VCaP (cell line): Measurements from ENCODE around the gene NID2.

ENCODE experiments used
- H3K27ac ChIP-seq: fragments of 450-650 bp; 2 replicates; pipeline ENCODE4 v1.5.1; 2017
- TF ChIP-seq, protein P1 (sequence below): fragments of 450-650 bp; conservative IDR thresholded peaks from 2 replicates; pipeline ENCODE4 v1.5.1; 2017; ENCODE audit warnings: mild to moderate bottlenecking, moderate library complexity

Gene NID2

DNA sequence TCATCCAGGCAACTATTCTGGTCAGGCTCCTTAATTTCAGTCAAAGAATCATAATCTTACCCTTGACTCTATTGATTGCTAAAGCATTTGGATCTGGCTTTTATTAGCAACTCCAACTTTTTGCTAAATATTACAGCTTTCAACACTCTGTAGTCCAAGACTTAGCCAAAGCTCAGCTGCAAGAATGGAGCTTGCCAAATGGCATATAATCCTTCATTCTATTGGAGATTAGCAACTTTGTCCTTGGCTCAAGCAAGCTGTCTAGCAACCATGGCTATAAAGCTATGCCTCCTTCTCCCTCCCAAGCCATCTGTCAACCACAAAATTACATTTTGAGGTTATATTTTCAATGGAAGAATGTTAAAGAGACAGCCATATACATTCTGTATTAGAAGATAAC is 23.1 kb upstream of the NID2 start:
- TF ChIP-seq, protein P1, sequence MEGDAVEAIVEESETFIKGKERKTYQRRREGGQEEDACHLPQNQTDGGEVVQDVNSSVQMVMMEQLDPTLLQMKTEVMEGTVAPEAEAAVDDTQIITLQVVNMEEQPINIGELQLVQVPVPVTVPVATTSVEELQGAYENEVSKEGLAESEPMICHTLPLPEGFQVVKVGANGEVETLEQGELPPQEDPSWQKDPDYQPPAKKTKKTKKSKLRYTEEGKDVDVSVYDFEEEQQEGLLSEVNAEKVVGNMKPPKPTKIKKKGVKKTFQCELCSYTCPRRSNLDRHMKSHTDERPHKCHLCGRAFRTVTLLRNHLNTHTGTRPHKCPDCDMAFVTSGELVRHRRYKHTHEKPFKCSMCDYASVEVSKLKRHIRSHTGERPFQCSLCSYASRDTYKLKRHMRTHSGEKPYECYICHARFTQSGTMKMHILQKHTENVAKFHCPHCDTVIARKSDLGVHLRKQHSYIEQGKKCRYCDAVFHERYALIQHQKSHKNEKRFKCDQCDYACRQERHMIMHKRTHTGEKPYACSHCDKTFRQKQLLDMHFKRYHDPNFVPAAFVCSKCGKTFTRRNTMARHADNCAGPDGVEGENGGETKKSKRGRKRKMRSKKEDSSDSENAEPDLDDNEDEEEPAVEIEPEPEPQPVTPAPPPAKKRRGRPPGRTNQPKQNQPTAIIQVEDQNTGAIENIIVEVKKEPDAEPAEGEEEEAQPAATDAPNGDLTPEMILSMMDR, result no peak
- no peak overlapping the region for H3K27ac ChIP-seq

DNA sequence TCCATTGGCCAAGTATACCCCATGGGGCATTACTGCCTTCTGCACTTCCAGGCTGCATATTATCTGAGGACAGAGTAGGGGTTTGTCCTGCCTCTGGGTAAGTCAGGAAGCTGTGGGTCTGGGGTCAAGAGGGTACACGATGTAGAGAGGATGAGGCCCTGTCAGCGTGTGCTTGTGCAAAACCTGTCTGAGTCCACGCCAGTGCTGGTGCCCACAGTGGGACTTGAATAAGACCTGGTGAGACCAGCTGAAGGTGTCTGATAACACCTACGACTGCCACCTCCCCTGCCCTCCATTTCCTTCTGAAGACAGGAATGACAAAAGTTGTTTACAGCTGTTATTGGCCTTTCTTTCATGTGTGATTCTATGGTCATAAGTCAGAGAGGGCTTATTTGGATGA is 22.1 kb upstream of the NID2 start:
- H3K27ac ChIP-seq, result no peak overlapping the region
- TF ChIP-seq, protein P1, result no peak

DNA sequence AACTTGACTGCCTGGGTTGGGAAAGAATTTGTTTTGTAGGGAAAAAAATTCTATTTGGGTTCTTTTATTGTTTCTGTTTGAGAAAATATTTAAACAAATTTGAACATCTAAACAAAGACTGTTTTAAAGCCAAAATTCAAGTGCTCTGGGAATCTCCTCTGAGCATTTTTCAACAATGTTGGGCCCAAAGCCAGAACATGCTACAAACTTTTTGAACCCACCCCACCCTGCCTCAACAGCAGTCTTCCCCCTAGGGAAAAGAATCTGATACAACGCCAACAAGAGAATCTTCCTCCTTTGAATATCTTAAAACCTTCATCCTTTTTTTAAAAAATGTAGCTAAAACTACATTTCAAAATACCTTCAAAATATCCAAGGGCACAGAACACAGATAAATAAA is 20.4 kb upstream of the NID2 start:
- TF ChIP-seq, protein P1, result no peak
- H3K27ac ChIP-seq, result no peak overlapping the region

DNA sequence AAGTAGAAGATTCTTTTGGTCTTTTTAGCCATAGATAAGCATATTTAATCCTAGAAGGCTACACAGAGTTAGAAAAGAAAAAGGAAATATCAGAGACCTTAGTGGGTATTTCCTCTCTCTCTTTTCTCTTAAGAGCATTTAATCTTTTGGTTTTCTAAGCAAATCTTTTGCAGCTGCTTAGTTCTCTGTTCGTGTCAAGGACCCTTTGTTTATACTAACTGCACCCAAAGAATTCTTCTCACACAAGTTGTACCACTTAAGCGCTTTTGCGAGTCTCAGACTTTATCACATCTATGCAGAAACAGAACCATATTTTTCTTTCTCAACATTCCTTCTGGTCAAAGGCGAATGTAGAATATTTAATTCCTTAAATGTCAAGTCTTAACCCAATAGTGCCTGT is 17.9 kb upstream of the NID2 start:
- TF ChIP-seq, protein P1, result no peak
- no peak overlapping the region for H3K27ac ChIP-seq

DNA sequence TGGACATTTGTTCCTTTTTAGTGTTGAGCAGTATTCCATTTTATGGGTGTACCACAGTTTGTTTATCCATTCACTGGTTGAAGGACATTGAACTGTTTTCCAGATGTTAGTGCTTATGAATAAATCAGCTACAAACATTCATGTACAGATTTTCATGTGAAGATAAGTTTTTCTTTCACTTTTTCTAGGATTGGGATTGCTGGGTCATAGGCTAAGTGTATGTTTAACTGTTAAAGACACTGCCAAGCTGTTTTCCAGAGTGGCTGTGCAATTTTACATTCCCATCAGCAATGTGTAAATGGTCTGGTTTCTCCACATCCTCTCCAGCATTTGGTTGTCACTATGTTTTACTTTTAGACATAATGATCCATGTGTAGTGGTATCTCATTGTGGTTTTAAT is 14.0 kb upstream of the NID2 start:
- no peak overlapping the region for H3K27ac ChIP-seq
- TF ChIP-seq, protein P1, result no peak

DNA sequence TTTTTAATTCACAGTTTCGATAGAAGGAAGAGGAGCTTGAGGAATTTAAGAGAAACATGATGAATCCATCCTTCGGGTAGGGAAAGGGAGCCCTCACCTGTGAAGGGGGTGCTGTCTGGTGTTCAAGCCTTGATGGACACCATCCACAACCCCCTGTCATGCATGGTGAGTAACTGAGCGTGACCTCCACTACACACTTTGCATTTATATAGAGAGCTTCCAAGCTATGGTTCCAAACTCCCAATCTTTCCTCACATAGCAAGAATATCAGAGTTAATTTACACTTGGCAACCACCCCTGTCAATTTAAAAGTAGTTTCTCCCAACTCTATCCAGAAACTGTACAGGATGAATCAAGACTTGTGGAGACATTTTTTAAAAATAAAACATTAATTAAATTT is 13.1 kb upstream of the NID2 start:
- TF ChIP-seq, protein P1, result no peak

DNA sequence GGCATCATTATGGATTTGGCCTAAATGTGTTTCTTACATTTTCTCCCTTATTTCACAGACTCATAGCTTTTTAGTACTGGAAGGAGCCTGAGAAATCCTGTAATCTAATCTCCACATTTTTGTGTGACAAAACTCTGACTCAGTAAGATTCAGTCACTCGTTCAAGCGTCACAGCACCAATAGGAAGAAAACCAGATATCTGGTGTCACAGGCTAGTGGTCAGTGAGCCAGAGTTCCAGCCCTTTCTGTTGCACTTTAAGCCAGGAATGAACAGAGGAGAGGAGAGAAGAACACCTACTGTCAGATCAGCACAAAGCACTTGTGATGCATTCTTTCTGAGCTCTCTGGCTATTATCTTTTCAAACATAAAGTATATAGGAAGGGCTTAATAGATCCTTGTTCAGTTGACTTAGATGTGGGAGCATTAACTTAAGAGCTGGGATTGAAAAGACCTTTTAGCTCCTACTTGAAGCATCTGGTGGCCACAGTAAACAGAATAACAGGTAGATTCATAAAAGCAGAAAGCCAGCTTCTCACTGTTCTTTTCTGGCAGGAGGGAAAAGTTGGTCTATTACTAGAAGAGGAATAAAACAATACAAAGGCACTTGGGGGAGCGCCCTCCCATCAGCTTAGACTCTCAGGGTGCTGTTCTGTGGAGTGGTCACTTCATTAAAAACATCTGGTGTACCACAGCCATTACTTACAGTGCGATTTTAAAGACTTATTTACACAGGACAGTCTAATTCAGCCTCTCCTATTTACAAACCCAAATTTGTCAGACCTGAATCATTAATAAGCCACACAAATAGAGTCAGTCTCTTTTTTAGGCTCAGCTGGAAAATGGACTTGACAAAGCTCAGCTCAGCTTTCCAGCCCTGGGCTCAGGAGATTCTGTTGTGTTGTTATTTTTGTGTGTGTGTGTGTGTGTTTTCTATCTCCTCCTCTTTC is 12.2 kb upstream of the NID2 start:
- TF ChIP-seq, protein P1, result no peak

More for the DNA sequence above, 13.1 kb upstream of the NID2 start:
- no peak overlapping the region for H3K27ac ChIP-seq

More for the DNA sequence above, 12.2 kb upstream of the NID2 start:
- no peak overlapping the region for H3K27ac ChIP-seq
